Measurements from ENCODE around the gene SPIN1. TPM values are rescaled to one million over a fixed set of nuclear protein-coding genes. Genes with fewer than 3 reads are reported as not detected.

SPIN1 gene
- total and polyA plus RNA-seq, 2 of the 8 experiments (the other 6 are each of a cell fraction or from before 2014, with no cell fraction given): 69.9 to 139 TPM

GRCh38 chr9:88420227-88420626, 32.0 kb downstream of the SPIN1 start:
- Histone ChIP-seq H3K56ac (replicated peaks; ENCODE audit: insufficient read length, low read depth, low read length) (no peak overlapping the region), H4K20me1 (replicated peaks in 1 of 2; ENCODE audit: control insufficient read depth in 1 of 2, insufficient read depth in 2 of 2, low read length in 2 of 2) (peaks cover 3 to 10% of the 10 kb centered on the region in 2 experiments), H4K91ac (replicated peaks; ENCODE audit: insufficient read length, low read length) (no peak overlapping the region), H2AK5ac (ENCODE audit: low read depth, low read length) (no peak overlapping the region), H3K18ac (ENCODE audit: extremely low read depth, low read length) (no peak overlapping the region), H2BK12ac (ENCODE audit: low read depth, low read length) (no peak overlapping the region), H3K23me2 (ENCODE audit: low read depth, low read length) (peaks cover 2% of the 10 kb centered on the region; the same call in 1 of the 2 replicates), H3K14ac (ENCODE audit: insufficient read length) (no peak overlapping the region), H3K9ac (replicated peaks in 1 of 4; ENCODE audit: extremely low read depth in 1 of 4, low read depth in 3 of 4, low read length in 3 of 4) (no peak overlapping the region; a peak in 1 of 7 replicates), H2BK5ac (ENCODE audit: low read depth, low read length) (0 out of 2 replicates have a peak overlapping the region, but pooled peaks have one; percentile 17), H3K23ac (ENCODE audit: insufficient read length) (no peak overlapping the region), H3K4me3 (ENCODE audit: extremely low read depth in 1 of 4, insufficient read depth in 2 of 4, low read depth in 3 of 4, low read length in 4 of 4) (no peak overlapping the region), H2AFZ (ENCODE audit: low read length) (no peak overlapping the region), H2BK20ac (ENCODE audit: low read length) (peak overlapping the region; percentile 14; the same call in 1 of the 2 replicates), H3K79me1 (ENCODE audit: low read depth, low read length) (peaks cover 5% of the 10 kb centered on the region; the same call in 1 of the 2 replicates), H3K79me2 (ENCODE audit: control insufficient read depth in 1 of 2, insufficient read depth in 2 of 2, low read length in 2 of 2) (peaks cover 20 to 99% of the 10 kb centered on the region in 2 experiments), H2BK15ac (ENCODE audit: low read length) (no peak overlapping the region), H3K4me2 (ENCODE audit: insufficient read depth in 1 of 2, low read depth in 2 of 2, low read length in 2 of 2) (no peak overlapping the region), H4K5ac (ENCODE audit: insufficient read length, low read depth, low read length) (no peak overlapping the region), H2BK120ac (replicated peaks; ENCODE audit: low read depth, low read length) (no peak overlapping the region), H3K36me3 (ENCODE audit: control insufficient read depth in 2 of 4, insufficient read depth in 4 of 4, low read length in 3 of 4) (peaks cover 0 to 31% (median 0%) of the 10 kb centered on the region in 4 experiments; a peak in 1 of 8 replicates), H3K4me1 (replicated peaks in 1 of 4; ENCODE audit: control insufficient read depth in 3 of 4, insufficient read depth in 4 of 4, low read length in 3 of 4) (peaks cover 9 to 24% (median 13%) of the 10 kb centered on the region in 4 experiments; a peak in 6 of 7 replicates), H3K4ac (replicated peaks; ENCODE audit: insufficient read length, low read depth, low read length) (no peak overlapping the region), H4K8ac (ENCODE audit: extremely low read depth, insufficient read depth, low read length) (no peak overlapping the region), H3K27me3 (replicated peaks in 1 of 4; ENCODE audit: control insufficient read depth in 3 of 4, extremely low read depth in 1 of 4, insufficient read depth in 3 of 4, low read length in 3 of 4) (no peaks in the 10 kb centered on the region), H3K27ac (ENCODE audit: low read depth, low read length) (no peak overlapping the region), H3K9me3 (ENCODE audit: insufficient read depth in 2 of 2, low read depth in 1 of 2, low read length in 1 of 2) (no peaks in the 10 kb centered on the region)
- no peak for TF ChIP-seq MAFK (IDR thresholded peaks at IDR 0.05; ENCODE audit: low read depth, low read length)
- TF ChIP-seq CEBPB (IDR thresholded peaks at IDR 0.05; ENCODE audit: low read depth, low read length): peak; percentile 74
- no peak for TF ChIP-seq RNF2 (IDR thresholded peaks at IDR 0.05; ENCODE audit: borderline replicate concordance, low read depth, low read length, missing control alignments, poor library complexity, severe bottlenecking)
- TF ChIP-seq ZNF274 (IDR thresholded peaks at IDR 0.05; ENCODE audit: borderline replicate concordance, extremely low read depth, low read length): no peak
- CTCF ChIA-PET (ENCODE audit: partially characterized antibody): interaction anchor here (0.6 to 1.1 kb wide), 3 partner anchors 15 to 116 kb away, joined by 3 to 4 read pairs (median 3); no protein-coding TSS in a partner anchor
- no peak for DNase-seq (ENCODE audit: low read depth in 1 of 2, low spot score in 2 of 2)
- no peak for FAIRE-seq
- POLR2A ChIA-PET (ENCODE audit: partially characterized antibody): no interaction called here
- WGBS, 2 experiments (ENCODE audit: extremely low coverage in 1 of 2, insufficient coverage in 1 of 2, insufficient read length in 1 of 2, insufficient replicate concordance in 2 of 2, low coverage in 1 of 2, low lambda C conversion rate in 2 of 2, missing lambda C conversion rate in 1 of 2): 79% methylated on average over 7 of the region's 7 CpGs; no CpG with 5 or more reads in 1 of the 2 experiments
